ENCODE data around the gene CATSPERE.

GRCh38 chr1:244429818-244430217, 31.3 kb upstream of the CATSPERE start:
- TF ChIP-seq FOXM1 (IDR thresholded peaks at IDR 0.05; ENCODE audit: borderline replicate concordance) (no peak), ELF4 (IDR thresholded peaks at IDR 0.05) (no peak), PKNOX1 (IDR thresholded peaks at IDR 0.05) (no peak), BHLHE40 (IDR thresholded peaks at IDR 0.05; ENCODE audit: borderline replicate concordance) (no peak), SUZ12 (IDR thresholded peaks at IDR 0.05) (no peak), SP1 (IDR thresholded peaks at IDR 0.05) (no peak), CTBP1 (IDR thresholded peaks at IDR 0.05; ENCODE audit: borderline replicate concordance) (no peak), FOXK2 (IDR thresholded peaks at IDR 0.05) (no peak), FOXA1 (IDR thresholded peaks at IDR 0.05) (no peak), HDGF (IDR thresholded peaks at IDR 0.05; ENCODE audit: borderline replicate concordance) (no peak), NFRKB (IDR thresholded peaks at IDR 0.05) (no peak)

Data from HEK293T (cell line).